ENCODE data around the gene MTFR2.

The MTFR2 gene

GRCh38 chr6:136181512-136181833 lies 68.6 kb downstream of the MTFR2 start:
- no peak for DNase-seq
